Measurements from ENCODE around the gene PAGR1. TPM values are rescaled to one million over a fixed set of nuclear protein-coding genes. Genes with fewer than 3 reads are reported as not detected.
"Not testable (repeated sequence)": the region's sequence is repeated elsewhere in the genome, so short reads cannot be mapped to it uniquely, and the experiment has no call there.

Gene PAGR1
- total RNA-seq, 1 donor from 2014 or later: 47.2 TPM

GRCh38 chr16:29769507-29769906 is 46.4 kb upstream of the PAGR1 start:
- Mint-ChIP-seq H3K9me3 (no peaks in the 10 kb centered on the region), H3K4me1 (no peaks in the 10 kb centered on the region), H3K27ac (no peak overlapping the region), H3K36me3 (no peaks in the 10 kb centered on the region), H3K4me3 (no peak overlapping the region), H3K27me3 (ENCODE audit: insufficient read depth, low read depth) (peaks cover 7% of the 10 kb centered on the region)
- H3K36me3 ChIP-seq: no peaks in the 10 kb centered on the region
- H3K79me2 ChIP-seq (ENCODE audit: low read depth): no peaks in the 10 kb centered on the region
- no peaks in the 10 kb centered on the region for H3K9me3 ChIP-seq (ENCODE audit: low read depth)
- H3F3A ChIP-seq (ENCODE audit: low read depth): no peaks in the 10 kb centered on the region
- H3K4me2 ChIP-seq: no peak overlapping the region
- no peak overlapping the region for H3K9ac ChIP-seq
- no peaks in the 10 kb centered on the region for H3K4me1 ChIP-seq
- no peaks in the 10 kb centered on the region for H3K27me3 ChIP-seq
- DNase-seq (ENCODE audit: low spot score): no peak
- H3K27ac ChIP-seq: no peak overlapping the region
- no peaks in the 10 kb centered on the region for H4K20me1 ChIP-seq (ENCODE audit: low read depth)
- TF ChIP-seq EZH2 (IDR thresholded peaks at IDR 0.05) (no peak), EZH2phosphoT487 (IDR thresholded peaks at IDR 0.05) (no peak), CTCF (IDR thresholded peaks at IDR 0.05) (no peak)
- H2AFZ ChIP-seq (replicated peaks): no peak overlapping the region
- H3K4me3 ChIP-seq: no peak overlapping the region

- Mint-ChIP-seq H3K27me3 (ENCODE audit: insufficient read depth, low read depth) (peaks cover 7% of the 10 kb centered on the region), H3K4me1 (peaks cover under 1% of the 10 kb centered on the region), H3K4me3 (no peak overlapping the region), H3K27ac (no peak overlapping the region), H3K9me3 (no peaks in the 10 kb centered on the region), H3K36me3 (no peaks in the 10 kb centered on the region)
- Histone ChIP-seq H3K4me2 (no peak overlapping the region), H3K9me3 (ENCODE audit: low read depth) (no peaks in the 10 kb centered on the region), H3K27ac (no peak overlapping the region), H3F3A (ENCODE audit: low read depth) (no peaks in the 10 kb centered on the region), H3K9ac (no peak overlapping the region), H3K79me2 (ENCODE audit: low read depth) (no peaks in the 10 kb centered on the region), H3K27me3 (no peaks in the 10 kb centered on the region), H3K36me3 (no peaks in the 10 kb centered on the region), H2AFZ (replicated peaks) (no peak overlapping the region), H4K20me1 (ENCODE audit: low read depth) (no peaks in the 10 kb centered on the region), H3K4me1 (no peaks in the 10 kb centered on the region), H3K4me3 (no peak overlapping the region)
- TF ChIP-seq EZH2 (IDR thresholded peaks at IDR 0.05) (no peak), CTCF (IDR thresholded peaks at IDR 0.05) (no peak), EZH2phosphoT487 (IDR thresholded peaks at IDR 0.05) (no peak)
- no peak for DNase-seq (ENCODE audit: low spot score)
Observed at GRCh38 chr16:29770250-29770929, 45.6 kb upstream of the PAGR1 start.

GRCh38 chr16:29772330-29772729 is 43.6 kb upstream of the PAGR1 start:
- not testable (repeated sequence) for H2AFZ ChIP-seq (replicated peaks); H3K9me3 Mint-ChIP-seq; H3K4me3 ChIP-seq; H3K27ac ChIP-seq; H3K27me3 ChIP-seq; H3K9ac ChIP-seq; DNase-seq (ENCODE audit: low spot score); H3K9me3 ChIP-seq (ENCODE audit: low read depth); H3F3A ChIP-seq (ENCODE audit: low read depth); H3K4me1 Mint-ChIP-seq; H3K27me3 Mint-ChIP-seq (ENCODE audit: insufficient read depth, low read depth); H3K4me3 Mint-ChIP-seq; H3K4me1 ChIP-seq; H3K4me2 ChIP-seq; H4K20me1 ChIP-seq (ENCODE audit: low read depth); H3K36me3 ChIP-seq; H3K27ac Mint-ChIP-seq; H3K36me3 Mint-ChIP-seq; H3K79me2 ChIP-seq (ENCODE audit: low read depth)

- H3K9ac ChIP-seq: no peak overlapping the region
- no peaks in the 10 kb centered on the region for H3F3A ChIP-seq (ENCODE audit: low read depth)
- H3K27ac Mint-ChIP-seq: no peak overlapping the region
- H3K79me2 ChIP-seq (ENCODE audit: low read depth): no peaks in the 10 kb centered on the region
- no peak overlapping the region for H3K4me2 ChIP-seq
- H3K4me3 Mint-ChIP-seq: no peak overlapping the region
- no peaks in the 10 kb centered on the region for H4K20me1 ChIP-seq (ENCODE audit: low read depth)
- H3K27me3 ChIP-seq: peaks cover 8% of the 10 kb centered on the region
- no peak overlapping the region for H3K4me3 ChIP-seq
- no peak overlapping the region for H2AFZ ChIP-seq (replicated peaks)
- peaks cover 10% of the 10 kb centered on the region for H3K4me1 Mint-ChIP-seq
- no peaks in the 10 kb centered on the region for H3K4me1 ChIP-seq
- H3K27me3 Mint-ChIP-seq (ENCODE audit: insufficient read depth, low read depth): peaks cover 11% of the 10 kb centered on the region
- H3K9me3 Mint-ChIP-seq: no peaks in the 10 kb centered on the region
- TF ChIP-seq CTCF (IDR thresholded peaks at IDR 0.05) (no peak), EZH2phosphoT487 (IDR thresholded peaks at IDR 0.05) (no peak), EZH2 (IDR thresholded peaks at IDR 0.05) (no peak)
- H3K9me3 ChIP-seq (ENCODE audit: low read depth): no peaks in the 10 kb centered on the region
- no peaks in the 10 kb centered on the region for H3K36me3 Mint-ChIP-seq
- H3K27ac ChIP-seq: no peak overlapping the region
- no peaks in the 10 kb centered on the region for H3K36me3 ChIP-seq
- DNase-seq (ENCODE audit: low spot score): no peak
Observed at GRCh38 chr16:29774730-29775129, 41.2 kb upstream of the PAGR1 start.
